K562 (cell line): Measurements from ENCODE around the gene ZRANB1. TPM values are rescaled to one million over a fixed set of nuclear protein-coding genes. Genes with fewer than 3 reads are reported as not detected.

Experiments
- ATAC-seq: fragments of 200-7000 bp; cut with Tn5 transposase; 3 replicates; pipeline ENCODE4 v1.9.1; 2020; ENCODE audit warnings: moderate library complexity
- BruUV-seq: library from RNA; stranded (reverse); fragments of 400-500 nt; replicated peaks from 2 replicates; lab custom pipeline; 2021; lab: Mats Ljungman, UMichigan
- CTCF ChIA-PET: fragments of 300-600 bp; formaldehyde crosslinking; extraction: SDS; loops from one replicate; lab custom pipeline; 2021; ENCODE audit warnings: low intra/inter-chr PET ratio; lab: Yijun Ruan, JAX
- POLR2A ChIA-PET: fragments of 300-600, 350-650 bp; sonication (Branson Sonifier 250); formaldehyde crosslinking; extraction: SDS; loops from one replicate; lab custom pipeline; 2021; ENCODE audit warnings: antibody characterized with exemption, inconsistent platforms; lab: Yijun Ruan, JAX
- DNase-seq, 4 experiments: peaks; one replicate each; pipeline versions ENCODE4 v3.0.0 to v3.0.0-alpha.2; 2011 to 2018; ENCODE audit warnings: low spot score in 3 of 4, mixed read lengths in 3 of 4; ENCODE audit errors: extremely low read depth in 1 of 4
- FAIRE-seq: peaks from 2 replicates; lab custom pipeline; 2011; peaks lifted over from hg19 to GRCh38; lab: Jason Lieb, UNC
- H2AFZ ChIP-seq: 2 replicates; pipeline ENCODE4 v1.6.0; 2011; ENCODE audit warnings: low read depth, low read length, control low read depth, inconsistent platforms
- H3K27ac ChIP-seq: fragments of 200-600 bp; 3 replicates; pipeline ENCODE4 v1.8.0; 2011; ENCODE audit warnings: low read depth, mild to moderate bottlenecking, control low read depth, inconsistent platforms, low read length, moderate library complexity, mixed read lengths; ENCODE audit errors: extremely low read depth
- H3K27me3 ChIP-seq, 2 experiments: fragments of 300-600 bp in 1 of 2; 2 replicates in 1 of 2; 3 replicates in 1 of 2; pipeline versions ENCODE4 v1.6.0 to v1.8.0; 2011; ENCODE audit warnings: inconsistent platforms in 2 of 2, low read length in 2 of 2, mild to moderate bottlenecking in 1 of 2, mixed read lengths in 1 of 2, moderate library complexity in 1 of 2; ENCODE audit not compliant: control insufficient read depth in 2 of 2, insufficient read depth in 2 of 2
- H3K36me3 ChIP-seq: fragments of 300-600 bp; 3 replicates; pipeline ENCODE4 v1.8.0; 2011; ENCODE audit warnings: mild to moderate bottlenecking, low read length, inconsistent platforms; ENCODE audit not compliant: control insufficient read depth, insufficient read depth
- H3K4me1 ChIP-seq, 2 experiments: fragments of 200-600 bp in 1 of 2; replicated peaks in 1 of 2; 2 replicates in 1 of 2; 3 replicates in 1 of 2; pipeline versions ENCODE4 v1.5.1 to v1.8.0; 2011; ENCODE audit warnings: inconsistent platforms in 2 of 2, low read length in 2 of 2, mild to moderate bottlenecking in 1 of 2, mixed read lengths in 1 of 2, moderate library complexity in 1 of 2; ENCODE audit not compliant: control insufficient read depth in 2 of 2, insufficient read depth in 2 of 2
- H3K4me2 ChIP-seq: 2 replicates; pipeline ENCODE4 v1.6.1; 2011; ENCODE audit warnings: low read length, control low read depth, inconsistent platforms, mixed read lengths; ENCODE audit not compliant: insufficient read depth
- H3K4me3 ChIP-seq: fragments of 200-600 bp; sonication (generic), shearing (Covaris generic); 2 replicates; pipeline ENCODE4 v1.5.1; 2016; ENCODE audit warnings: control low read depth, inconsistent platforms
- H3K79me2 ChIP-seq: fragments of 200-600 bp; 3 replicates; pipeline ENCODE4 v1.8.0; 2011; ENCODE audit warnings: low read length, inconsistent platforms; ENCODE audit not compliant: control insufficient read depth, insufficient read depth
- H3K9ac ChIP-seq, 2 experiments: 2 replicates each; pipeline versions ENCODE4 v1.6.0 to v1.6.1; 2011; ENCODE audit warnings: low read depth in 2 of 2, low read length in 2 of 2, control low read depth in 1 of 2, inconsistent platforms in 1 of 2, mild to moderate bottlenecking in 1 of 2, mixed read lengths in 1 of 2; ENCODE audit not compliant: insufficient read depth in 1 of 2
- H3K9me1 ChIP-seq: one replicate; pipeline ENCODE4 v1.6.0; 2011; ENCODE audit warnings: inconsistent platforms, mild to moderate bottlenecking, low read length, moderate library complexity; ENCODE audit not compliant: control insufficient read depth, insufficient read depth
- H3K9me3 ChIP-seq: replicated peaks from 2 replicates; pipeline ENCODE4 v1.5.1; 2011; ENCODE audit warnings: low read depth, low read length, inconsistent platforms; ENCODE audit not compliant: control insufficient read depth, insufficient read depth
- H4K20me1 ChIP-seq: replicated peaks from 2 replicates; pipeline ENCODE4 v1.6.1; 2011; ENCODE audit warnings: low read length, inconsistent platforms, mixed read lengths; ENCODE audit not compliant: control insufficient read depth, insufficient read depth
- GTF2E2 ChIP-seq: fragments of 200-800 bp; sonication (Bioruptor generic); IDR thresholded peaks from 2 replicates; pipeline ENCODE4 v1.6.1; 2016; ENCODE audit warnings: missing genetic modification characterization, missing compliant biosample characterization
- SAFB ChIP-seq: fragments of 200-400 bp; formaldehyde crosslinking; IDR thresholded peaks from 2 replicates; pipeline ENCODE4 v1.6.1; 2017; ENCODE audit warnings: low read depth, low read length, borderline replicate concordance
- ZNF12 ChIP-seq: sonication (generic); formaldehyde crosslinking; IDR thresholded peaks from 2 replicates; pipeline ENCODE4 v1.4.0; 2020; ENCODE audit warnings: mild to moderate bottlenecking, missing genetic modification reagents
- ZNF224 ChIP-seq: sonication (generic); formaldehyde crosslinking; IDR thresholded peaks from 2 replicates; pipeline ENCODE4 v1.8.0; 2022; ENCODE audit warnings: mild to moderate bottlenecking, missing genetic modification reagents
- ZNF561 ChIP-seq: fragments of 450-650 bp; formaldehyde crosslinking; conservative IDR thresholded peaks from 2 replicates; pipeline ENCODE4 v1.4.0; 2020; ENCODE audit warnings: mild to moderate bottlenecking, moderate library complexity
- WGBS: fragments of 100-300 bp; shearing (Covaris generic); methylation state at CpG from one replicate; pipeline ENCODE4 v1.1.6; 2016; ENCODE audit warnings: low coverage, mixed read lengths; ENCODE audit not compliant: insufficient coverage; ENCODE audit errors: missing lambda C conversion rate; 5-methylcytosine and 5-hydroxymethylcytosine counted together
- in situ Hi-C: fragments of 300-500 bp; cut with MboI; formaldehyde crosslinking; loops from 4 replicates; pipeline ENCODE4 v1.15.0; 2018; ENCODE audit warnings: inconsistent platforms, mixed read lengths
- intact Hi-C: fragments of 100-400 bp; cut with micrococcal nuclease; formaldehyde crosslinking; loops from 2 replicates; pipeline ENCODE4 v1.14.2; 2022
- polyA plus RNA-seq, 8 experiments: library from polyadenylated mRNA; depleted of rRNA in 4 of 8; stranded (reverse) in 5 of 8; unstranded in 3 of 8; fragments of >200 nt; fragmentation: Nextera tagmentation in 2 of 8; fragmentation: Illumina TruSeq in 1 of 8; extraction: Ambion mirVana in 2 of 8; extraction: Trizol in 1 of 8; gene quantifications; 2 replicates each; pipeline versions ENCODE4 v1.2.1 to v1.2.3, GENCODE V29; 2011 to 2014; ENCODE audit warnings: inconsistent platforms in 1 of 8, missing spikeins in 1 of 8
- total RNA-seq, 7 experiments: library from RNA; depleted of rRNA in 6 of 7; stranded (reverse); fragments of >200 nt in 6 of 7; fragmentation: Illumina TruSeq in 2 of 7; extraction: Trizol in 2 of 7; gene quantifications; 2 replicates each; pipeline versions ENCODE4 v1.2.1 to v1.2.3, GENCODE V29; 2011 to 2021; ENCODE audit warnings: low replicate concordance in 1 of 7

The ZRANB1 gene
- total and polyA plus RNA-seq, 9 of the 15 experiments (the other 6 are each of a cell fraction or from before 2014, with no cell fraction given) = 0.07 to 1.1 (median 0.64) TPM

GRCh38 chr10:124955868-124956267 is 13.9 kb downstream of the ZRANB1 start (continued):
- TF ChIP-seq ZNF224 (CRISPR knock-in tag) (no peak), ZNF12 (CRISPR knock-in tag) (no peak), SAFB (no peak), ZNF561 (CRISPR knock-in tag) (no peak)
- TF ChIP-seq, all 486 proteins: peak for 0

GRCh38 chr10:124956764-124957163 is 14.8 kb downstream of the ZRANB1 start:
- FAIRE-seq = no peak
- Histone ChIP-seq H4K20me1 (no peaks in the 10 kb centered on the region), H3K9ac (no peak overlapping the region), H3K27ac (no peak overlapping the region), H2AFZ (no peak overlapping the region), H3K9me1 (peaks cover 2% of the 10 kb centered on the region), H3K9me3 (no peaks in the 10 kb centered on the region), H3K36me3 (no peaks in the 10 kb centered on the region; the same call in 2 of the 3 replicates), H3K4me2 (no peak overlapping the region), H3K4me1 (no peaks in the 10 kb centered on the region), H3K27me3 (no peaks in the 10 kb centered on the region), H3K79me2 (peaks cover 5% of the 10 kb centered on the region), H3K4me3 (no peak overlapping the region)
- no peak for DNase-seq
- ChIA-PET POLR2A (no interaction called here), CTCF (no interaction called here)
- no peak for ATAC-seq
- in situ Hi-C loops = no loop called here
- WGBS = no CpG with 5 or more reads among the region's 1 CpG
- intact Hi-C loops = no loop called here
- no TSS peak for BruUV-seq
- no peak for TF ChIP-seq GTF2E2 (tag)
